Stimulated activated CD4-positive, alpha-beta T cell treated with anti-CD3 and anti-CD28 coated beads, Interleukin-12 subunit alpha, Interleukin-12 subunit beta, amount 100 ng/mL, for 4 hours (primary cell): ENCODE measurements around the gene RASL12.
"Not testable (repeated sequence)": the region's sequence is repeated elsewhere in the genome, so short reads cannot be mapped to it uniquely, and the experiment has no call there.

Source experiments
- DNase-seq: peaks from one replicate; pipeline ENCODE4 v3.0.0-alpha.2; 2020

The RASL12 gene

DNA sequence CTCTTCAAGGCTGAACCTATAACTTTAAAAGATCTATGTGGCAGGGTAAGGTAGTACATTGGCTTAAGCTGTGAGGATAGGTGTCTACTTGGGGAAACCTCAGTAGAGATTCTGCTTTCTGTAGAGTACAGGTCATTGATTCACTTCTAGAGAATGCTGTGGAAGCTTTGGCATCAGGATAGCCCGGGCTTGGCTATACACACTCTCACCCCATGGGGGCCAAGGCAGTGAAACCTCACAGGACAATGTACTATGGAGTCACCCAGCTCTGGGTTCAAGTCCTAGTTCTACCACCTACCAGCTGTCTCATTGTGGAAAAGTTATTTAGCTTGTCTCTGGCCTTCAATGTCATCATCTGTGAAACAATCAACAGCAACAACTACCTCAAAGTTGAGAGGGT is 47.4 kb downstream of the RASL12 start:
- DNase-seq: no peak

- DNase-seq: not testable (repeated sequence)
These were observed 56.6 kb downstream of the RASL12 start for GRCh38 chr15:65011198-65011597.

DNA sequence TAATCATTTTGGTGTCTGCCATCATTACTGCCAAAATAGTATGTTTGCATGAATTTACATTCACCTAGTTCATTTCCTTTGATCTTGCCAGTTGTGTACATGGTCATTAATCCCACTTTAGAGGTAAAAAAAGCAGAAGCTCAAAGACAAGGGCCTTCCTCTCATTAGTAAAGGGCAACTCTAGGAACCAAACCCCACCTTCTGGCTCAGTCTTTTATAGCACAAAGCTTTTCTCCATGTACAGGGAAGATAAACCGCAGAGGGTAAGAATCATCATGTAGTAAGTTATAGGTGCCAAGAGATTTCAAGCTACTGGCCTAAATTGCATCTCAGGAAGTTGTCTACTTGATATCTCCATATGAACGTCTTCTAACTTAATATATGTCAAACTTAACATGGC is 58.8 kb downstream of the RASL12 start:
- no peak for DNase-seq

DNA sequence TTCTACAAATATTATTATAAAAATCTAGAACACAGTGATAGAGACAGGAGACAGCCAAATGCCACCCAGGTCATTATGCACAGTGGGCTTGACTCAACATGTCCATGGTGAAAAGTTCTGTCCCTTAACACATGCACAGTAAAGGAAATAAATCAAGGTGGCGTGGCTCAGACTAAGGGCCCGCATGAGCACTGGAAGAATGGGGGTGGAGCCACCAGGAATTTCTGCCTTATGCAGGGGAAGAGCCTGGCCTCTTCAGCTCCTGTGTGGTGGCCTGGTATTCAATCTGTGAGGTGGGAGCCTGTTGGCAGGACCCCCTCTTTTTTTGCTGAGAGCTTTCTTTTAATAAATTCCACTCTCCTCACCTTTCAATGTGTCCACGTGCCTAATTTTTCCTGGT is 60.9 kb downstream of the RASL12 start:
- no peak for DNase-seq

- DNase-seq: no peak
These were observed 62.8 kb downstream of the RASL12 start for GRCh38 chr15:65004993-65005392.
